Measurements from ENCODE around the gene ACD. TPM values are rescaled to one million over a fixed set of nuclear protein-coding genes. Genes with fewer than 3 reads are reported as not detected.

The ACD gene
- total and polyA plus RNA-seq, 2 donors (not counting 1 experiment from before 2014, with no cell fraction given) = 47.6 to 71.4 TPM

- ChIA-PET CTCF (interaction anchor here (1.7 kb wide), 2 partner anchors 141 to 285 kb away, joined by 3 to 5 read pairs; no protein-coding TSS in a partner anchor), POLR2A (no interaction called here)
- Histone ChIP-seq H4K20me1 (ENCODE audit: control insufficient read depth, insufficient read depth, low read length, poor library complexity, severe bottlenecking) (no peaks in the 10 kb centered on the region), H3K27ac (ENCODE audit: low read length in 2 of 2) (no peak overlapping the region), H3K4me2 (replicated peaks; ENCODE audit: low read depth, low read length, poor library complexity, severe bottlenecking) (no peak overlapping the region), H3K9me3 (ENCODE audit: control extremely low read depth in 1 of 3, control insufficient read depth in 2 of 3, insufficient read depth in 1 of 3, low read length in 2 of 3) (no peaks in the 10 kb centered on the region), H2AFZ (ENCODE audit: insufficient read depth, low read depth, low read length, poor library complexity, severe bottlenecking) (no peak overlapping the region), H3K27me3 (replicated peaks in 1 of 4; ENCODE audit: control extremely low read depth in 1 of 4, control insufficient read depth in 3 of 4, insufficient read depth in 4 of 4, low read length in 3 of 4) (no peaks in the 10 kb centered on the region), H3K4me1 (ENCODE audit: control insufficient read depth in 2 of 2, insufficient read depth in 2 of 2, low read length in 2 of 2) (peaks cover 7 to 17% of the 10 kb centered on the region in 2 donors), H3K4me3 (ENCODE audit: control extremely low read depth in 1 of 5, extremely low read depth in 1 of 5, insufficient read depth in 1 of 5, low read depth in 2 of 5, low read length in 4 of 5) (no peak overlapping the region), H3K79me2 (ENCODE audit: control insufficient read depth, insufficient read depth, low read length) (no peaks in the 10 kb centered on the region), H3K36me3 (replicated peaks in 1 of 2; ENCODE audit: control extremely low read depth in 1 of 2, control insufficient read depth in 1 of 2, extremely low read depth in 1 of 2, insufficient read depth in 2 of 2, low read length in 1 of 2) (no peaks in the 10 kb centered on the region), H3K9ac (ENCODE audit: low read length) (no peak overlapping the region)
- no peaks in the 10 kb centered on the region for H3K27me3 Mint-ChIP-seq
- H3K4me3 Mint-ChIP-seq = no peak overlapping the region
- no peak overlapping the region for H3K27ac Mint-ChIP-seq
- intact Hi-C loops (cut with micrococcal nuclease) = no loop called here
- H3K9me3 Mint-ChIP-seq (ENCODE audit: insufficient read depth) = no peaks in the 10 kb centered on the region
- no peak for ATAC-seq (ENCODE audit: low read depth)
- WGBS (ENCODE audit: insufficient coverage) = 100% methylated on average over 3 of the region's 7 CpGs
- no peak for TF ChIP-seq EZH2 (IDR thresholded peaks at IDR 0.05; ENCODE audit: borderline replicate concordance, insufficient read depth, low read depth, low read length, poor library complexity, severe bottlenecking)
- TF ChIP-seq CTCF (IDR thresholded peaks at IDR 0.05) = no peak
- peaks cover 21% of the 10 kb centered on the region for H3K4me1 Mint-ChIP-seq
- no peak for DNase-seq
These were observed 15.9 kb upstream of the ACD start for GRCh38 chr16:67675999-67676398.

- Histone ChIP-seq H3K9me3 (ENCODE audit: control extremely low read depth in 1 of 3, control insufficient read depth in 2 of 3, insufficient read depth in 1 of 3, low read length in 2 of 3) (no peaks in the 10 kb centered on the region), H3K4me3 (ENCODE audit: control extremely low read depth in 1 of 5, extremely low read depth in 1 of 5, insufficient read depth in 1 of 5, low read depth in 2 of 5, low read length in 4 of 5) (no peak overlapping the region), H3K36me3 (replicated peaks in 1 of 2; ENCODE audit: control extremely low read depth in 1 of 2, control insufficient read depth in 1 of 2, extremely low read depth in 1 of 2, insufficient read depth in 2 of 2, low read length in 1 of 2) (no peaks in the 10 kb centered on the region), H3K27ac (ENCODE audit: low read length in 2 of 2) (no peak overlapping the region), H2AFZ (ENCODE audit: insufficient read depth, low read depth, low read length, poor library complexity, severe bottlenecking) (no peak overlapping the region), H3K4me2 (replicated peaks; ENCODE audit: low read depth, low read length, poor library complexity, severe bottlenecking) (no peak overlapping the region), H3K4me1 (ENCODE audit: control insufficient read depth in 2 of 2, insufficient read depth in 2 of 2, low read length in 2 of 2) (peaks cover 7 to 17% of the 10 kb centered on the region in 2 donors), H4K20me1 (ENCODE audit: control insufficient read depth, insufficient read depth, low read length, poor library complexity, severe bottlenecking) (no peaks in the 10 kb centered on the region), H3K79me2 (ENCODE audit: control insufficient read depth, insufficient read depth, low read length) (no peaks in the 10 kb centered on the region), H3K9ac (ENCODE audit: low read length) (no peak overlapping the region), H3K27me3 (replicated peaks in 1 of 4; ENCODE audit: control extremely low read depth in 1 of 4, control insufficient read depth in 3 of 4, insufficient read depth in 4 of 4, low read length in 3 of 4) (no peaks in the 10 kb centered on the region)
- ChIA-PET POLR2A (no interaction called here), CTCF (interaction anchor here (1.7 kb wide), 2 partner anchors 141 to 286 kb away, joined by 3 to 5 read pairs; no protein-coding TSS in a partner anchor)
- TF ChIP-seq EZH2 (IDR thresholded peaks at IDR 0.05; ENCODE audit: borderline replicate concordance, insufficient read depth, low read depth, low read length, poor library complexity, severe bottlenecking) (no peak), CTCF (IDR thresholded peaks at IDR 0.05) (no peak)
- H3K27ac Mint-ChIP-seq = no peak overlapping the region
- no peaks in the 10 kb centered on the region for H3K9me3 Mint-ChIP-seq (ENCODE audit: insufficient read depth)
- H3K27me3 Mint-ChIP-seq = no peaks in the 10 kb centered on the region
- ATAC-seq (ENCODE audit: low read depth) (no peak), DNase-seq (no peak)
- H3K4me1 Mint-ChIP-seq = peaks cover 21% of the 10 kb centered on the region
- H3K4me3 Mint-ChIP-seq = no peak overlapping the region
- intact Hi-C loops (cut with micrococcal nuclease) = no loop called here
- WGBS (ENCODE audit: insufficient coverage) = 99% methylated on average over 17 of the region's 17 CpGs
These were observed 15.5 kb upstream of the ACD start for GRCh38 chr16:67675579-67675935.
